K562 (cell line): Measurements from ENCODE around the gene MUCL1. TPM values are rescaled to one million over a fixed set of nuclear protein-coding genes. Genes with fewer than 3 reads are reported as not detected.

Experiments used
- ATAC-seq: fragments of 200-7000 bp; cut with Tn5 transposase; 3 replicates; pipeline ENCODE4 v1.9.1; 2020; ENCODE audit warnings: moderate library complexity
- BruUV-seq: library from RNA; stranded (reverse); fragments of 400-500 nt; replicated peaks from 2 replicates; lab custom pipeline; 2021; lab: Mats Ljungman, UMichigan
- CTCF ChIA-PET: fragments of 300-600 bp; formaldehyde crosslinking; extraction: SDS; loops from one replicate; lab custom pipeline; 2021; ENCODE audit warnings: low intra/inter-chr PET ratio; lab: Yijun Ruan, JAX
- POLR2A ChIA-PET: fragments of 300-600, 350-650 bp; sonication (Branson Sonifier 250); formaldehyde crosslinking; extraction: SDS; loops from one replicate; lab custom pipeline; 2021; ENCODE audit warnings: antibody characterized with exemption, inconsistent platforms; lab: Yijun Ruan, JAX
- DNase-seq, 4 experiments: peaks; one replicate each; pipeline versions ENCODE4 v3.0.0 to v3.0.0-alpha.2; 2011 to 2018; ENCODE audit warnings: low spot score in 3 of 4, mixed read lengths in 3 of 4; ENCODE audit errors: extremely low read depth in 1 of 4
- FAIRE-seq: peaks from 2 replicates; lab custom pipeline; 2011; peaks lifted over from hg19 to GRCh38; lab: Jason Lieb, UNC
- H2AFZ ChIP-seq: 2 replicates; pipeline ENCODE4 v1.6.0; 2011; ENCODE audit warnings: low read depth, low read length, control low read depth, inconsistent platforms
- H3K27ac ChIP-seq: fragments of 200-600 bp; 3 replicates; pipeline ENCODE4 v1.8.0; 2011; ENCODE audit warnings: low read depth, mild to moderate bottlenecking, control low read depth, inconsistent platforms, low read length, moderate library complexity, mixed read lengths; ENCODE audit errors: extremely low read depth
- H3K27me3 ChIP-seq, 2 experiments: fragments of 300-600 bp in 1 of 2; 2 replicates in 1 of 2; 3 replicates in 1 of 2; pipeline versions ENCODE4 v1.6.0 to v1.8.0; 2011; ENCODE audit warnings: inconsistent platforms in 2 of 2, low read length in 2 of 2, mild to moderate bottlenecking in 1 of 2, mixed read lengths in 1 of 2, moderate library complexity in 1 of 2; ENCODE audit not compliant: control insufficient read depth in 2 of 2, insufficient read depth in 2 of 2
- H3K36me3 ChIP-seq: fragments of 300-600 bp; 3 replicates; pipeline ENCODE4 v1.8.0; 2011; ENCODE audit warnings: mild to moderate bottlenecking, low read length, inconsistent platforms; ENCODE audit not compliant: control insufficient read depth, insufficient read depth
- H3K4me1 ChIP-seq, 2 experiments: fragments of 200-600 bp in 1 of 2; replicated peaks in 1 of 2; 2 replicates in 1 of 2; 3 replicates in 1 of 2; pipeline versions ENCODE4 v1.5.1 to v1.8.0; 2011; ENCODE audit warnings: inconsistent platforms in 2 of 2, low read length in 2 of 2, mild to moderate bottlenecking in 1 of 2, mixed read lengths in 1 of 2, moderate library complexity in 1 of 2; ENCODE audit not compliant: control insufficient read depth in 2 of 2, insufficient read depth in 2 of 2
- H3K4me2 ChIP-seq: 2 replicates; pipeline ENCODE4 v1.6.1; 2011; ENCODE audit warnings: low read length, control low read depth, inconsistent platforms, mixed read lengths; ENCODE audit not compliant: insufficient read depth
- H3K4me3 ChIP-seq: fragments of 200-600 bp; sonication (generic), shearing (Covaris generic); 2 replicates; pipeline ENCODE4 v1.5.1; 2016; ENCODE audit warnings: control low read depth, inconsistent platforms
- H3K79me2 ChIP-seq: fragments of 200-600 bp; 3 replicates; pipeline ENCODE4 v1.8.0; 2011; ENCODE audit warnings: low read length, inconsistent platforms; ENCODE audit not compliant: control insufficient read depth, insufficient read depth
- H3K9ac ChIP-seq, 2 experiments: 2 replicates each; pipeline versions ENCODE4 v1.6.0 to v1.6.1; 2011; ENCODE audit warnings: low read depth in 2 of 2, low read length in 2 of 2, control low read depth in 1 of 2, inconsistent platforms in 1 of 2, mild to moderate bottlenecking in 1 of 2, mixed read lengths in 1 of 2; ENCODE audit not compliant: insufficient read depth in 1 of 2
- H3K9me1 ChIP-seq: one replicate; pipeline ENCODE4 v1.6.0; 2011; ENCODE audit warnings: inconsistent platforms, mild to moderate bottlenecking, low read length, moderate library complexity; ENCODE audit not compliant: control insufficient read depth, insufficient read depth
- H3K9me3 ChIP-seq: replicated peaks from 2 replicates; pipeline ENCODE4 v1.5.1; 2011; ENCODE audit warnings: low read depth, low read length, inconsistent platforms; ENCODE audit not compliant: control insufficient read depth, insufficient read depth
- H4K20me1 ChIP-seq: replicated peaks from 2 replicates; pipeline ENCODE4 v1.6.1; 2011; ENCODE audit warnings: low read length, inconsistent platforms, mixed read lengths; ENCODE audit not compliant: control insufficient read depth, insufficient read depth
- CBX8 ChIP-seq: fragments of 200-600 bp; sonication (generic); IDR thresholded peaks from 2 replicates; pipeline ENCODE4 v1.6.1; 2012; ENCODE audit warnings: borderline replicate concordance, mixed run types, low read depth, mild to moderate bottlenecking, moderate library complexity, mixed read lengths, low read length, control low read depth, inconsistent platforms; ENCODE audit not compliant: poor library complexity, severe bottlenecking; ENCODE audit errors: extremely low read depth
- CREBBP ChIP-seq: IDR thresholded peaks from one replicate; pipeline ENCODE4 v1.6.1; 2012; ENCODE audit warnings: low read depth, mild to moderate bottlenecking, control low read depth, inconsistent platforms, low read length
- DIDO1 ChIP-seq: fragments of 450-650 bp; IDR thresholded peaks from 2 replicates; pipeline ENCODE4 v1.6.1; 2016; ENCODE audit warnings: low read depth, missing biosample characterization, missing genetic modification characterization
- GTF2F1 ChIP-seq: IDR thresholded peaks from 2 replicates; pipeline ENCODE4 v1.6.1; 2011; ENCODE audit warnings: low read depth, low read length, improper control_type of control experiment
- NCOR1 ChIP-seq: fragments of 450-650 bp; IDR thresholded peaks from 2 replicates; pipeline ENCODE4 v1.6.1; 2016; ENCODE audit warnings: mild to moderate bottlenecking, moderate library complexity
- TAF9B ChIP-seq: fragments of 450-650 bp; IDR thresholded peaks from 2 replicates; pipeline ENCODE4 v1.6.1; 2018; ENCODE audit warnings: mild to moderate bottlenecking; ENCODE audit not compliant: partially characterized antibody
- XRCC4 ChIP-seq: IDR thresholded peaks from one replicate; pipeline ENCODE4 v1.6.1; 2011; ENCODE audit not compliant: insufficient read depth, insufficient read length; ENCODE audit errors: extremely low read depth
- ZKSCAN1 ChIP-seq: fragments of 150-350 bp; IDR thresholded peaks from 2 replicates; pipeline ENCODE4 v1.6.1; 2016; ENCODE audit warnings: low read depth, low read length
- WGBS: fragments of 100-300 bp; shearing (Covaris generic); methylation state at CpG from one replicate; pipeline ENCODE4 v1.1.6; 2016; ENCODE audit warnings: low coverage, mixed read lengths; ENCODE audit not compliant: insufficient coverage; ENCODE audit errors: missing lambda C conversion rate; 5-methylcytosine and 5-hydroxymethylcytosine counted together
- in situ Hi-C: fragments of 300-500 bp; cut with MboI; formaldehyde crosslinking; loops from 4 replicates; pipeline ENCODE4 v1.15.0; 2018; ENCODE audit warnings: inconsistent platforms, mixed read lengths
- intact Hi-C: fragments of 100-400 bp; cut with micrococcal nuclease; formaldehyde crosslinking; loops from 2 replicates; pipeline ENCODE4 v1.14.2; 2022
- polyA plus RNA-seq, 8 experiments: library from polyadenylated mRNA; depleted of rRNA in 4 of 8; stranded (reverse) in 5 of 8; unstranded in 3 of 8; fragments of >200 nt; fragmentation: Nextera tagmentation in 2 of 8; fragmentation: Illumina TruSeq in 1 of 8; extraction: Ambion mirVana in 2 of 8; extraction: Trizol in 1 of 8; gene quantifications; 2 replicates each; pipeline versions ENCODE4 v1.2.1 to v1.2.3, GENCODE V29; 2011 to 2014; ENCODE audit warnings: inconsistent platforms in 1 of 8, missing spikeins in 1 of 8
- total RNA-seq, 7 experiments: library from RNA; depleted of rRNA in 6 of 7; stranded (reverse); fragments of >200 nt in 6 of 7; fragmentation: Illumina TruSeq in 2 of 7; extraction: Trizol in 2 of 7; gene quantifications; 2 replicates each; pipeline versions ENCODE4 v1.2.1 to v1.2.3, GENCODE V29; 2011 to 2021; ENCODE audit warnings: low replicate concordance in 1 of 7
- TF ChIP-seq, protein P1 (sequence below): fragments of 450-650 bp; conservative IDR thresholded peaks from 2 replicates; pipeline ENCODE4 v1.6.1; 2016; ENCODE audit warnings: missing genetic modification characterization, low read depth, mild to moderate bottlenecking, missing compliant biosample characterization, moderate library complexity
- TF ChIP-seq, protein P2 (sequence below): sonication (generic); formaldehyde crosslinking; IDR thresholded peaks from 2 replicates; pipeline ENCODE4 v1.8.1; 2023; ENCODE audit warnings: mild to moderate bottlenecking, missing genetic modification reagents

MUCL1 gene
- total and polyA plus RNA-seq, 9 of the 15 experiments (the other 6 are each of a cell fraction or from before 2014, with no cell fraction given) = not detected

DNA sequence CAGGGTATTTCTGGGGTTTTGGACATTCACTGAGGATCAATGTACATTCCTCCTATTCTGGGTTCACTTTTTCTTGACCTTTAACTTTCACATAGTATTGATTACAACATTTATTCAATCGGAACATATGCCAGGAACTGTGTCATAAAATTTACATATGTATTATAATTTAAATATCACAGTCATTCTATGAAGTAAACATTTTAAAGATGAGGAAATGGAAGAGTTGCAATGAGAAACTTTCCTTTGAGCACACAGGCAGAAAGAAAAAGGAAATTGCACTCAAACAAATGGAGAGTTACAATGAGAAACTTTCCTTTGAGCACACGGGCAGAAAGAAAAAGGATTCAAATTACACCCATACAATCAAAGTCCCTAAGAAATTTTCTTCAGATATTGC, 3.1 kb downstream of the MUCL1 start (continued):
- TF ChIP-seq ZKSCAN1 = no peak

DNA sequence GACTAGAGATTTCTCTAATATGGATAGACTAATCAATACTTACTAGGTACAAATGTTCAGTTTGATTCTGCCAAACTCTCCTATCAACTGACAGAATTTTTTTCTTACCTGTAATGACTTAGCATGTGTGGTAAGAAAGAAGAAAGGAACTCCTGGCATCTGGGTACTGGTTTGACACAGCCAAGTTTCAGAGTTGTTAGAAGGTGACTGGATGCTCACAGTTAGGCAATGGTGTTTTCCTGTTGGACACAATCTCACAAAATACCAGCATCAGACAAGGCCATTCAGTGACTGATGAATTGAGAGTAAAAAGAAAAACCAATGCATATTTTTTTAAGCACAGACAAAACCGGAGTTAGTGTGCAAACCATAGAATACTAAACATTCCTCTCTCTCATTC, 4.2 kb downstream of the MUCL1 start:
- POLR2A ChIA-PET = no interaction called here
- intact Hi-C loops = no loop called here
- no peaks in the 10 kb centered on the region for H3K9me1 ChIP-seq
- TF ChIP-seq TAF9B (no peak), DIDO1 (tag) (no peak), NCOR1 (no peak), XRCC4 (no peak), GTF2F1 (no peak), CREBBP (no peak), CBX8 (no peak)
- TF ChIP-seq, protein P1, sequence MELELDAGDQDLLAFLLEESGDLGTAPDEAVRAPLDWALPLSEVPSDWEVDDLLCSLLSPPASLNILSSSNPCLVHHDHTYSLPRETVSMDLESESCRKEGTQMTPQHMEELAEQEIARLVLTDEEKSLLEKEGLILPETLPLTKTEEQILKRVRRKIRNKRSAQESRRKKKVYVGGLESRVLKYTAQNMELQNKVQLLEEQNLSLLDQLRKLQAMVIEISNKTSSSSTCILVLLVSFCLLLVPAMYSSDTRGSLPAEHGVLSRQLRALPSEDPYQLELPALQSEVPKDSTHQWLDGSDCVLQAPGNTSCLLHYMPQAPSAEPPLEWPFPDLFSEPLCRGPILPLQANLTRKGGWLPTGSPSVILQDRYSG = no peak
- TF ChIP-seq, protein P2, sequence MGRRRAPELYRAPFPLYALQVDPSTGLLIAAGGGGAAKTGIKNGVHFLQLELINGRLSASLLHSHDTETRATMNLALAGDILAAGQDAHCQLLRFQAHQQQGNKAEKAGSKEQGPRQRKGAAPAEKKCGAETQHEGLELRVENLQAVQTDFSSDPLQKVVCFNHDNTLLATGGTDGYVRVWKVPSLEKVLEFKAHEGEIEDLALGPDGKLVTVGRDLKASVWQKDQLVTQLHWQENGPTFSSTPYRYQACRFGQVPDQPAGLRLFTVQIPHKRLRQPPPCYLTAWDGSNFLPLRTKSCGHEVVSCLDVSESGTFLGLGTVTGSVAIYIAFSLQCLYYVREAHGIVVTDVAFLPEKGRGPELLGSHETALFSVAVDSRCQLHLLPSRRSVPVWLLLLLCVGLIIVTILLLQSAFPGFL = no peak
- TF ChIP-seq, all 486 proteins: peak for 0
- Histone ChIP-seq H3K4me2 (no peak overlapping the region), H3K36me3 (no peaks in the 10 kb centered on the region), H3K79me2 (no peaks in the 10 kb centered on the region), H3K27me3 (no peaks in the 10 kb centered on the region; a peak in 1 of 5 replicates), H4K20me1 (no peaks in the 10 kb centered on the region), H3K4me3 (no peak overlapping the region), H3K27ac (no peak overlapping the region), H3K9ac (no peak overlapping the region), H3K4me1 (no peaks in the 10 kb centered on the region), H3K9me3 (no peaks in the 10 kb centered on the region), H2AFZ (no peak overlapping the region)
- WGBS = 0% methylated on average over 1 of the region's 1 CpG
- CTCF ChIA-PET = no interaction called here
- ATAC-seq (no peak), FAIRE-seq (no peak), DNase-seq (no peak)
- in situ Hi-C loops = no loop called here
- BruUV-seq = no TSS peak
